Sigmoid colon (tissue), 7 donors: Measurements from ENCODE around the gene PJVK. TPM values are rescaled to one million over a fixed set of nuclear protein-coding genes. Genes with fewer than 3 reads are reported as not detected.

Experiments used
- DNase-seq: peaks from one replicate; pipeline ENCODE4 v3.0.0-alpha.2; 2019
- H3K27ac ChIP-seq, 4 donors: fragments of 200-600 bp; sonication (generic); one replicate each; pipeline ENCODE4 v1.5.1; 2016 to 2019; ENCODE audit warnings: mild to moderate bottlenecking in 1 of 4
- H3K27me3 ChIP-seq, 3 donors: fragments of 200-600 bp; sonication (generic); one replicate each; pipeline ENCODE4 v1.5.1; 2019; ENCODE audit warnings: mild to moderate bottlenecking in 1 of 3
- H3K36me3 ChIP-seq, 4 donors: fragments of 200-600 bp; sonication (generic); one replicate each; pipeline ENCODE4 v1.5.1; 2016 to 2019
- H3K4me1 ChIP-seq, 4 donors: fragments of 200-600 bp; sonication (generic); one replicate each; pipeline ENCODE4 v1.5.1; 2017 to 2019
- H3K4me3 ChIP-seq, 4 donors: fragments of 200-600 bp; sonication (generic); one replicate each; pipeline ENCODE4 v1.5.1; 2017 to 2019; ENCODE audit warnings: mild to moderate bottlenecking in 2 of 4, moderate library complexity in 1 of 4
- H3K9me3 ChIP-seq, 4 donors: fragments of 200-600 bp in 3 of 4; sonication (generic) in 3 of 4; one replicate each; pipeline versions ENCODE4 v1.5.1 to v1.6.1; 2013 to 2019
- CTCF ChIP-seq, 4 experiments: fragments of 450-650 bp in 3 of 4; fragments of 200-600 bp in 1 of 4; IDR thresholded peaks; one replicate each; pipeline ENCODE4 v1.5.1; 2016 to 2019; ENCODE audit warnings: antibody characterized with exemption in 4 of 4, mild to moderate bottlenecking in 3 of 4, moderate library complexity in 2 of 4
- EP300 ChIP-seq, 4 donors: sonication (generic); formaldehyde crosslinking; IDR thresholded peaks; one replicate each; pipeline ENCODE4 v1.6.1; 2017; ENCODE audit warnings: antibody characterized with exemption in 4 of 4
- POLR2A ChIP-seq, 2 donors: fragments of 450-650 bp; IDR thresholded peaks; one replicate each; pipeline ENCODE4 v1.6.1; 2016; ENCODE audit warnings: antibody characterized with exemption in 2 of 2, mild to moderate bottlenecking in 2 of 2, moderate library complexity in 2 of 2
- POLR2AphosphoS5 ChIP-seq, 4 donors: sonication (generic); formaldehyde crosslinking; IDR thresholded peaks; one replicate each; pipeline ENCODE4 v1.6.1; 2017; ENCODE audit warnings: antibody characterized with exemption in 4 of 4
- WGBS, 2 donors: extraction: QIAGEN DNeasy Blood & Tissue Kit; methylation state at CpG; one replicate each; pipeline ENCODE4 v1.1.7; 2013; 5-methylcytosine and 5-hydroxymethylcytosine counted together
- intact Hi-C: fragments of 100-400 bp; cut with DNase I; formaldehyde crosslinking; loops from one replicate; pipeline ENCODE4 v1.15.1; 2023
- polyA plus RNA-seq, 3 donors: library from polyadenylated mRNA; stranded (reverse); fragments of 200-250 nt; gene quantifications; one replicate each; pipeline ENCODE4 v1.2.3, GENCODE V29; 2013
- total RNA-seq, 4 donors: library from RNA; depleted of rRNA; stranded (reverse); fragments of >200 nt; gene quantifications; one replicate each; pipeline ENCODE4 v1.1.0, GENCODE V29; 2016
- donor health status: healthy with polysubstance abuse.
- donor health status: Bipolar disorder and iron deficiency.
- donor health status: healthy.

PJVK gene
- total and polyA plus RNA-seq, 7 donors, result 0.85 to 8.3 (median 3.0) TPM; not detected in 2

GRCh38 chr2:178473373-178473772 is 22.2 kb downstream of the PJVK start:
- WGBS, 2 donors, result 95 to 98% methylated on average over 2 of the region's 2 CpGs
- H3K9me3 ChIP-seq, result no peaks in the 10 kb centered on the region
- DNase-seq, result no peak
- no peaks in the 10 kb centered on the region for H3K27me3 ChIP-seq
- H3K36me3 ChIP-seq, result peaks cover 0 to 11% (median 0%) of the 10 kb centered on the region in 4 donors
- no peak overlapping the region for H3K4me3 ChIP-seq
- H3K4me1 ChIP-seq, result peaks cover 0 to 19% (median 9%) of the 10 kb centered on the region in 4 donors
- no peak overlapping the region for H3K27ac ChIP-seq
- no peak for TF ChIP-seq POLR2AphosphoS5 (IDR thresholded peaks at IDR 0.05)
- TF ChIP-seq CTCF (IDR thresholded peaks at IDR 0.05), result no peak
- no peak for TF ChIP-seq POLR2A (IDR thresholded peaks at IDR 0.05)
- TF ChIP-seq EP300 (IDR thresholded peaks at IDR 0.05), result no peak
- intact Hi-C loops, result no loop called here

- H3K4me3 ChIP-seq, result no peak overlapping the region
- 73 to 81% methylated on average over 4 of the region's 4 CpGs for WGBS, 2 donors
- no peak for TF ChIP-seq CTCF (IDR thresholded peaks at IDR 0.05)
- TF ChIP-seq EP300 (IDR thresholded peaks at IDR 0.05), result no peak
- TF ChIP-seq POLR2AphosphoS5 (IDR thresholded peaks at IDR 0.05), result no peak
- no peak for TF ChIP-seq POLR2A (IDR thresholded peaks at IDR 0.05)
- H3K9me3 ChIP-seq, result no peaks in the 10 kb centered on the region
- no peak overlapping the region for H3K27ac ChIP-seq
- peaks cover 0 to 8% (median 0%) of the 10 kb centered on the region in 4 donors for H3K36me3 ChIP-seq
- H3K4me1 ChIP-seq, result peaks cover 0 to 19% (median 10%) of the 10 kb centered on the region in 4 donors
- no peak for DNase-seq
- H3K27me3 ChIP-seq, result no peaks in the 10 kb centered on the region
- intact Hi-C loops, result no loop called here
Observed at GRCh38 chr2:178473931-178474330, 22.8 kb downstream of the PJVK start.

- intact Hi-C loops, result no loop called here
- Histone ChIP-seq H3K9me3 (no peaks in the 10 kb centered on the region), H3K27ac (no peak overlapping the region), H3K36me3 (peaks cover 0 to 2% (median 0%) of the 10 kb centered on the region in 4 donors), H3K4me3 (no peak overlapping the region), H3K27me3 (no peaks in the 10 kb centered on the region), H3K4me1 (peaks cover 0 to 26% (median 16%) of the 10 kb centered on the region in 4 donors)
- DNase-seq, result no peak
- WGBS, 2 donors, result 96 to 97% methylated on average over 5 of the region's 5 CpGs
- TF ChIP-seq POLR2AphosphoS5 (IDR thresholded peaks at IDR 0.05), result no peak
- no peak for TF ChIP-seq POLR2A (IDR thresholded peaks at IDR 0.05)
- no peak for TF ChIP-seq CTCF (IDR thresholded peaks at IDR 0.05)
- TF ChIP-seq EP300 (IDR thresholded peaks at IDR 0.05), result no peak
Observed at GRCh38 chr2:178474560-178474959, 23.4 kb downstream of the PJVK start.

- Histone ChIP-seq H3K9me3 (no peaks in the 10 kb centered on the region), H3K27me3 (no peaks in the 10 kb centered on the region), H3K4me3 (no peak overlapping the region), H3K27ac (no peak overlapping the region), H3K36me3 (no peaks in the 10 kb centered on the region), H3K4me1 (peaks cover 0 to 33% (median 25%) of the 10 kb centered on the region in 4 donors)
- no peak for DNase-seq
- TF ChIP-seq EP300 (IDR thresholded peaks at IDR 0.05) (no peak), POLR2A (IDR thresholded peaks at IDR 0.05) (no peak), CTCF (IDR thresholded peaks at IDR 0.05) (no peak), POLR2AphosphoS5 (IDR thresholded peaks at IDR 0.05) (no peak)
- intact Hi-C loops, result no loop called here
Observed at GRCh38 chr2:178476477-178476876, 25.3 kb downstream of the PJVK start.
